K562 (cell line): ENCODE measurements around the gene SLC13A4. TPM values are rescaled to one million over a fixed set of nuclear protein-coding genes. Genes with fewer than 3 reads are reported as not detected.

Experiments
- ATAC-seq: fragments of 200-7000 bp; cut with Tn5 transposase; 3 replicates; pipeline ENCODE4 v1.9.1; 2020; ENCODE audit warnings: moderate library complexity
- BruUV-seq: library from RNA; stranded (reverse); fragments of 400-500 nt; replicated peaks from 2 replicates; lab custom pipeline; 2021; lab: Mats Ljungman, UMichigan
- CTCF ChIA-PET: fragments of 300-600 bp; formaldehyde crosslinking; extraction: SDS; loops from one replicate; lab custom pipeline; 2021; ENCODE audit warnings: low intra/inter-chr PET ratio; lab: Yijun Ruan, JAX
- POLR2A ChIA-PET: fragments of 300-600, 350-650 bp; sonication (Branson Sonifier 250); formaldehyde crosslinking; extraction: SDS; loops from one replicate; lab custom pipeline; 2021; ENCODE audit warnings: antibody characterized with exemption, inconsistent platforms; lab: Yijun Ruan, JAX
- DNase-seq, 4 experiments: peaks; one replicate each; pipeline versions ENCODE4 v3.0.0 to v3.0.0-alpha.2; 2011 to 2018; ENCODE audit warnings: low spot score in 3 of 4, mixed read lengths in 3 of 4; ENCODE audit errors: extremely low read depth in 1 of 4
- FAIRE-seq: peaks from 2 replicates; lab custom pipeline; 2011; peaks lifted over from hg19 to GRCh38; lab: Jason Lieb, UNC
- H2AFZ ChIP-seq: 2 replicates; pipeline ENCODE4 v1.6.0; 2011; ENCODE audit warnings: low read depth, low read length, control low read depth, inconsistent platforms
- H3K27ac ChIP-seq: fragments of 200-600 bp; 3 replicates; pipeline ENCODE4 v1.8.0; 2011; ENCODE audit warnings: low read depth, mild to moderate bottlenecking, control low read depth, inconsistent platforms, low read length, moderate library complexity, mixed read lengths; ENCODE audit errors: extremely low read depth
- H3K27me3 ChIP-seq, 2 experiments: fragments of 300-600 bp in 1 of 2; 2 replicates in 1 of 2; 3 replicates in 1 of 2; pipeline versions ENCODE4 v1.6.0 to v1.8.0; 2011; ENCODE audit warnings: inconsistent platforms in 2 of 2, low read length in 2 of 2, mild to moderate bottlenecking in 1 of 2, mixed read lengths in 1 of 2, moderate library complexity in 1 of 2; ENCODE audit not compliant: control insufficient read depth in 2 of 2, insufficient read depth in 2 of 2
- H3K36me3 ChIP-seq: fragments of 300-600 bp; 3 replicates; pipeline ENCODE4 v1.8.0; 2011; ENCODE audit warnings: mild to moderate bottlenecking, low read length, inconsistent platforms; ENCODE audit not compliant: control insufficient read depth, insufficient read depth
- H3K4me1 ChIP-seq, 2 experiments: fragments of 200-600 bp in 1 of 2; replicated peaks in 1 of 2; 2 replicates in 1 of 2; 3 replicates in 1 of 2; pipeline versions ENCODE4 v1.5.1 to v1.8.0; 2011; ENCODE audit warnings: inconsistent platforms in 2 of 2, low read length in 2 of 2, mild to moderate bottlenecking in 1 of 2, mixed read lengths in 1 of 2, moderate library complexity in 1 of 2; ENCODE audit not compliant: control insufficient read depth in 2 of 2, insufficient read depth in 2 of 2
- H3K4me2 ChIP-seq: 2 replicates; pipeline ENCODE4 v1.6.1; 2011; ENCODE audit warnings: low read length, control low read depth, inconsistent platforms, mixed read lengths; ENCODE audit not compliant: insufficient read depth
- H3K4me3 ChIP-seq: fragments of 200-600 bp; sonication (generic), shearing (Covaris generic); 2 replicates; pipeline ENCODE4 v1.5.1; 2016; ENCODE audit warnings: control low read depth, inconsistent platforms
- H3K79me2 ChIP-seq: fragments of 200-600 bp; 3 replicates; pipeline ENCODE4 v1.8.0; 2011; ENCODE audit warnings: low read length, inconsistent platforms; ENCODE audit not compliant: control insufficient read depth, insufficient read depth
- H3K9ac ChIP-seq, 2 experiments: 2 replicates each; pipeline versions ENCODE4 v1.6.0 to v1.6.1; 2011; ENCODE audit warnings: low read depth in 2 of 2, low read length in 2 of 2, control low read depth in 1 of 2, inconsistent platforms in 1 of 2, mild to moderate bottlenecking in 1 of 2, mixed read lengths in 1 of 2; ENCODE audit not compliant: insufficient read depth in 1 of 2
- H3K9me1 ChIP-seq: one replicate; pipeline ENCODE4 v1.6.0; 2011; ENCODE audit warnings: inconsistent platforms, mild to moderate bottlenecking, low read length, moderate library complexity; ENCODE audit not compliant: control insufficient read depth, insufficient read depth
- H3K9me3 ChIP-seq: replicated peaks from 2 replicates; pipeline ENCODE4 v1.5.1; 2011; ENCODE audit warnings: low read depth, low read length, inconsistent platforms; ENCODE audit not compliant: control insufficient read depth, insufficient read depth
- H4K20me1 ChIP-seq: replicated peaks from 2 replicates; pipeline ENCODE4 v1.6.1; 2011; ENCODE audit warnings: low read length, inconsistent platforms, mixed read lengths; ENCODE audit not compliant: control insufficient read depth, insufficient read depth
- CTCFL ChIP-seq: IDR thresholded peaks from 2 replicates; pipeline ENCODE4 v1.6.1; 2011; ENCODE audit warnings: borderline replicate concordance, low read depth, mild to moderate bottlenecking, moderate library complexity, low read length; ENCODE audit not compliant: insufficient read depth, poor library complexity, severe bottlenecking
- DNMT1 ChIP-seq: fragments of 450-650 bp; IDR thresholded peaks from 2 replicates; pipeline ENCODE4 v1.6.1; 2016; ENCODE audit warnings: antibody characterized with exemption, mild to moderate bottlenecking
- E2F6 ChIP-seq, 2 experiments: IDR thresholded peaks; 2 replicates each; pipeline ENCODE4 v1.6.1; 2011; ENCODE audit warnings: borderline replicate concordance in 1 of 2, control low read depth in 1 of 2, low read depth in 1 of 2, low read length in 1 of 2, mild to moderate bottlenecking in 1 of 2, mixed read lengths in 1 of 2, moderate library complexity in 1 of 2; ENCODE audit not compliant: insufficient read depth in 1 of 2, insufficient read length in 1 of 2, poor library complexity in 1 of 2, severe bottlenecking in 1 of 2; ENCODE audit errors: extremely low read depth in 1 of 2
- ETV6 ChIP-seq, 3 experiments: fragments of 150-350 bp in 1 of 3; sonication (generic) in 1 of 3; formaldehyde crosslinking in 1 of 3; IDR thresholded peaks; 2 replicates each; pipeline versions ENCODE4 v1.6.1 to v1.8.0; 2014 to 2022; ENCODE audit warnings: borderline replicate concordance in 2 of 3, low read depth in 2 of 3, antibody characterized with exemption in 1 of 3, low read length in 1 of 3, mild to moderate bottlenecking in 1 of 3, missing genetic modification reagents in 1 of 3
- FOSL1 ChIP-seq: fragments of 200-800 bp; sonication (Bioruptor generic); conservative IDR thresholded peaks from 2 replicates; pipeline ENCODE4 v1.6.1; 2016; ENCODE audit warnings: missing genetic modification characterization, missing compliant biosample characterization
- IRF1 ChIP-seq: sonication (generic); formaldehyde crosslinking; IDR thresholded peaks from 2 replicates; pipeline ENCODE4 v1.8.0; 2022; ENCODE audit warnings: missing genetic modification reagents, mild to moderate bottlenecking, borderline replicate concordance
- MEIS2 ChIP-seq: fragments of 450-650 bp; IDR thresholded peaks from 2 replicates; pipeline ENCODE4 v1.6.1; 2014; ENCODE audit warnings: mild to moderate bottlenecking; ENCODE audit not compliant: partially characterized antibody
- TEAD1 ChIP-seq, 2 experiments: fragments of 450-650 bp in 1 of 2; sonication (generic) in 1 of 2; formaldehyde crosslinking; IDR thresholded peaks; 2 replicates each; pipeline versions ENCODE4 v1.4.0 to v1.8.0; 2020 to 2022; ENCODE audit warnings: mild to moderate bottlenecking in 2 of 2, missing genetic modification reagents in 1 of 2
- UBTF ChIP-seq, 2 experiments: IDR thresholded peaks; 2 replicates each; pipeline ENCODE4 v1.6.1; 2012; ENCODE audit warnings: improper control_type of control experiment in 2 of 2, low read depth in 2 of 2, low read length in 2 of 2, borderline replicate concordance in 1 of 2
- ZSCAN29 ChIP-seq: fragments of 450-650 bp; IDR thresholded peaks from 2 replicates; pipeline ENCODE4 v1.6.1; 2017
- WGBS: fragments of 100-300 bp; shearing (Covaris generic); methylation state at CpG from one replicate; pipeline ENCODE4 v1.1.6; 2016; ENCODE audit warnings: low coverage, mixed read lengths; ENCODE audit not compliant: insufficient coverage; ENCODE audit errors: missing lambda C conversion rate; 5-methylcytosine and 5-hydroxymethylcytosine counted together
- in situ Hi-C: fragments of 300-500 bp; cut with MboI; formaldehyde crosslinking; loops from 4 replicates; pipeline ENCODE4 v1.15.0; 2018; ENCODE audit warnings: inconsistent platforms, mixed read lengths
- intact Hi-C: fragments of 100-400 bp; cut with micrococcal nuclease; formaldehyde crosslinking; loops from 2 replicates; pipeline ENCODE4 v1.14.2; 2022
- polyA plus RNA-seq, 8 experiments: library from polyadenylated mRNA; depleted of rRNA in 4 of 8; stranded (reverse) in 5 of 8; unstranded in 3 of 8; fragments of >200 nt; fragmentation: Nextera tagmentation in 2 of 8; fragmentation: Illumina TruSeq in 1 of 8; extraction: Ambion mirVana in 2 of 8; extraction: Trizol in 1 of 8; gene quantifications; 2 replicates each; pipeline versions ENCODE4 v1.2.1 to v1.2.3, GENCODE V29; 2011 to 2014; ENCODE audit warnings: inconsistent platforms in 1 of 8, missing spikeins in 1 of 8
- total RNA-seq, 7 experiments: library from RNA; depleted of rRNA in 6 of 7; stranded (reverse); fragments of >200 nt in 6 of 7; fragmentation: Illumina TruSeq in 2 of 7; extraction: Trizol in 2 of 7; gene quantifications; 2 replicates each; pipeline versions ENCODE4 v1.2.1 to v1.2.3, GENCODE V29; 2011 to 2021; ENCODE audit warnings: low replicate concordance in 1 of 7

Gene SLC13A4
- total and polyA plus RNA-seq, 9 of the 15 experiments (the other 6 are each of a cell fraction or from before 2014, with no cell fraction given): 0.11 to 1.0 (median 0.36) TPM

- no peaks in the 10 kb centered on the region for H3K4me1 ChIP-seq
- H2AFZ ChIP-seq: no peak overlapping the region
- H4K20me1 ChIP-seq: no peaks in the 10 kb centered on the region; the same call in 1 of the 2 replicates
- POLR2A ChIA-PET: interaction anchor here (0.7 to 1.3 kb wide), 3 partner anchors 28 to 428 kb away, joined by 3 to 6 read pairs (median 3); no protein-coding TSS in a partner anchor
- H3K4me2 ChIP-seq: no peak overlapping the region
- H3K9ac ChIP-seq: no peak overlapping the region
- no peaks in the 10 kb centered on the region for H3K36me3 ChIP-seq
- intact Hi-C loops: no loop called here
- no peaks in the 10 kb centered on the region for H3K9me1 ChIP-seq
- FAIRE-seq: no peak
- no peaks in the 10 kb centered on the region for H3K9me3 ChIP-seq
- in situ Hi-C loops: no loop called here
- ATAC-seq: no peak; the same call in 2 of the 3 replicates
- no peak overlapping the region for H3K4me3 ChIP-seq
- H3K79me2 ChIP-seq: no peaks in the 10 kb centered on the region
- DNase-seq: no peak
- H3K27ac ChIP-seq: no peak overlapping the region
- 3% methylated on average over 4 of the region's 4 CpGs for WGBS
- H3K27me3 ChIP-seq: peaks cover 32 to 51% of the 10 kb centered on the region in 2 experiments; a peak in 4 of 5 replicates
- BruUV-seq: no TSS peak
- CTCF ChIA-PET: no interaction called here
- TF ChIP-seq E2F6 (IDR thresholded peaks at IDR 0.05; ENCODE audit: borderline replicate concordance in 1 of 2, extremely low read depth in 1 of 2, insufficient read depth in 1 of 2, insufficient read length in 1 of 2, low read depth in 1 of 2, low read length in 1 of 2, poor library complexity in 1 of 2, severe bottlenecking in 1 of 2): no peak
- TF ChIP-seq CTCFL: no peak
- TF ChIP-seq ZSCAN29: no peak
- TF ChIP-seq ETV6 (IDR thresholded peaks at IDR 0.05; ENCODE audit: borderline replicate concordance in 1 of 2, low read depth in 2 of 2, low read length in 1 of 2): no peak
- TF ChIP-seq ETV6 (CRISPR knock-in tag; IDR thresholded peaks at IDR 0.05; ENCODE audit: borderline replicate concordance): no peak
- TF ChIP-seq DNMT1: no peak
- TF ChIP-seq TEAD1 (CRISPR knock-in tag; IDR thresholded peaks at IDR 0.05): no peak
- TF ChIP-seq MEIS2: no peak
- no peak for TF ChIP-seq FOSL1 (tag)
- no peak for TF ChIP-seq IRF1 (CRISPR knock-in tag)
- TF ChIP-seq UBTF (IDR thresholded peaks at IDR 0.05; ENCODE audit: borderline replicate concordance in 1 of 2, low read depth in 2 of 2, low read length in 2 of 2): no peak
Measured at GRCh38 chr7:135742371-135742770, 14.4 kb upstream of the SLC13A4 start.
